Uterus (tissue), 4 donors: ENCODE measurements around the gene TMEM239. TPM values are rescaled to one million over a fixed set of nuclear protein-coding genes. Genes with fewer than 3 reads are reported as not detected.
"Not testable (repeated sequence)": the region's sequence is repeated elsewhere in the genome, so short reads cannot be mapped to it uniquely, and the experiment has no call there.

Experiments
- DNase-seq, 2 donors: peaks; one replicate each; pipeline ENCODE4 v3.0.0-alpha.2; 2019 to 2020
- H3K27ac ChIP-seq, 2 donors: fragments of 200-600 bp; sonication (generic); 1 replicate in 1 of 2; 2 replicates in 1 of 2; pipeline ENCODE4 v1.5.1; 2016 to 2018
- H3K27me3 ChIP-seq, 2 donors: fragments of 200-600 bp; sonication (generic); one replicate each; pipeline ENCODE4 v1.5.1; 2018 to 2019; ENCODE audit warnings: control low read depth in 1 of 2
- H3K36me3 ChIP-seq, 2 donors: fragments of 200-600 bp; sonication (generic); one replicate each; pipeline ENCODE4 v1.5.1; 2019; ENCODE audit warnings: control low read depth in 1 of 2
- H3K4me1 ChIP-seq, 2 donors: fragments of 200-600 bp; sonication (generic); one replicate each; pipeline ENCODE4 v1.5.1; 2018 to 2019; ENCODE audit warnings: control low read depth in 1 of 2
- H3K4me3 ChIP-seq, 2 donors: fragments of 200-600 bp; sonication (generic); 1 replicate in 1 of 2; 2 replicates in 1 of 2; pipeline ENCODE4 v1.5.1; 2018 to 2019; ENCODE audit warnings: mild to moderate bottlenecking in 1 of 2
- H3K9me3 ChIP-seq, 2 donors: fragments of 200-600 bp; sonication (generic); one replicate each; pipeline ENCODE4 v1.5.1; 2019; ENCODE audit warnings: control low read depth in 1 of 2
- CTCF ChIP-seq, 4 experiments: fragments of 200-600 bp in 2 of 4; fragments of 450-650 bp in 2 of 4; sonication (generic) in 2 of 4; IDR thresholded peaks; one replicate each; pipeline ENCODE4 v1.5.1; 2016 to 2019; ENCODE audit warnings: antibody characterized with exemption in 4 of 4, mild to moderate bottlenecking in 2 of 4, moderate library complexity in 1 of 4
- POLR2A ChIP-seq, 2 donors: fragments of 450-650 bp; IDR thresholded peaks; one replicate each; pipeline ENCODE4 v1.6.1; 2016; ENCODE audit warnings: antibody characterized with exemption in 2 of 2, mild to moderate bottlenecking in 1 of 2, moderate library complexity in 1 of 2
- intact Hi-C: fragments of 100-400 bp; cut with DNase I; formaldehyde crosslinking; loops from one replicate; pipeline ENCODE4 v1.15.1; 2023; ENCODE audit warnings: low total_unique reads
- total RNA-seq, 4 donors: library from RNA; depleted of rRNA in 3 of 4; stranded (reverse); fragments of >200 nt in 3 of 4; gene quantifications; one replicate each; pipeline versions ENCODE4 v1.1.0 to v1.2.4, GENCODE V29; 2014 to 2023
- donor health status: DM: yes; HTN: yes; CAD: no.

Gene TMEM239
- total RNA-seq, 4 donors from 2014 or later, result not detected

DNA sequence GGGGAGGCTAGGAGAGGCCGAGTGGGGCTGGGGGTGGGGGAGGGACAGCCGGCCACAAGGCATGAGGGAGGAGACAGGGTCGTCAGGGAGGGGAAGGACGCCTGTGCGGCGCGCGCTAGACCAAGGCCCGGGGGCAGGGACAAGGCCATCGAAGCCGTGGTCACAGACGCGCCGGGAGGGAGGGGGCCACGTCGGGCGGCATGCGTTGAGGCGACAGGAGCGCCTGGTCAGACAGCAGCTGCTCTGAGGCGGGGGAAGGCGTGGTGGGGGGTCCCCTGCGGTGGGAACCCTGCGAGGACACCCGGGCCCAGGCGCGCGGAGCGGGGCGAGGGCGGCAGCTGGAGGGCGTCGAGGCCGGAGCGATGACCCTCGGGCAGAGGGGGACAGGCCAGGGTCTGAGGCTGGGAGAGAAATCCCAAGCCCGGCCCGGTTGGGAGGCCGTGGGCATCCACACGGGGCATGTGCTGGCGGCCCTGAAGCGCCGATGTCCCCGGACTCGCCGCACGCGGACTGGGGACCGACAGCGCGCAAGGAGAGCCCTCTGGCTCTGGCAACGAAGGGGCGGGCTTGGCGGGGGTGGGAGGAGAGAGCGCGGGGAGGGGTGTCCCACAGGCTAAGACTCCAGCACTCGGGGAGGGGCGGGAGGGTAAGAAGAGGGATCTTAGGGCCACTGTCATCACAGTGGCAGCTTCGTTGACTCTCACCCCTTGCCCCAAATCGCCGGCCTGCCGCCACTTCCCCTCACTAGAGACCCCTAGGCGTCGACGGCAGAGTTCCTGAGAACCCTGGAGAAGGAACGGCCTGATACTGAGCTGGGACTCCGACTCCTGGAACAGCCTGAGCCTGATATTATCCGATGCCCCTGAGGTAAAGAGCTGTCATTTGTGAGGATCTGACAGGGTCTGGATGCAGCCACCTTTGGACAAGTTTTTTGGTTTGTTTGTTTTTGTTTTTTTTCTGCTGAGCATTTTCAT, 5.0 kb downstream of the TMEM239 start:
- Histone ChIP-seq H3K36me3 (no peaks in the 10 kb centered on the region), H3K27me3 (no peaks in the 10 kb centered on the region), H3K4me3 (peak overlapping the region; percentile 12 to 27), H3K27ac (peak overlapping the region; percentile 75 to 98), H3K4me1 (no peaks in the 10 kb centered on the region), H3K9me3 (no peaks in the 10 kb centered on the region)
- intact Hi-C loops, result no loop called here
- TF ChIP-seq POLR2A (IDR thresholded peaks at IDR 0.05) (no peak), CTCF (IDR thresholded peaks at IDR 0.05) (no peak)
- DNase-seq, result no peak

- H3K4me1 ChIP-seq, result no peaks in the 10 kb centered on the region
- H3K27ac ChIP-seq, result peak overlapping the region in 1 of 2 donors; percentile 98
- H3K4me3 ChIP-seq, result no peak overlapping the region
- no peaks in the 10 kb centered on the region for H3K9me3 ChIP-seq
- H3K36me3 ChIP-seq, result no peaks in the 10 kb centered on the region
- intact Hi-C loops, result no loop called here
- DNase-seq, result no peak
- no peak for TF ChIP-seq CTCF (IDR thresholded peaks at IDR 0.05)
- TF ChIP-seq POLR2A (IDR thresholded peaks at IDR 0.05), result no peak
- no peaks in the 10 kb centered on the region for H3K27me3 ChIP-seq
Measured at GRCh38 chr20:2822073-2822472, 5.9 kb downstream of the TMEM239 start.

DNA sequence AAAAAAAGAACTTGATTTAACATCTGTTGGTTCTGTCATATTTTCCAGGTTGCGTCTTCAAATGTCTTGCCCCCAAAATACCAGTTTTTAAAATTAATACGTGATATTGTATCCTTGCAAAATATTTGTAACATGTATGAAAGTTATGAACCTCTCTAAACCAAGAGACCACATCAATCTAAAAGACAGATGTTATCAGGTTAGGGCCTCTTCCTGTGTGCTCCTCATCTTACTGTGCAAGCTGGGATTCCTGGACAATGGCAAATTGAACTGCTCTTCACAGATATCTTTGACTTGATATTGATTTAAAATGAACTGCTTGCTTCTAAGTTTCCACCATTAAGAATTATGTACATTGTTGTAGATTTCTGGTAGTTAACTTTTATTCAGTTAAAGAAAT, 9.6 kb downstream of the TMEM239 start:
- Histone ChIP-seq H3K4me1 (no peaks in the 10 kb centered on the region), H3K36me3 (no peaks in the 10 kb centered on the region), H3K27ac (no peak overlapping the region), H3K27me3 (no peaks in the 10 kb centered on the region), H3K4me3 (no peak overlapping the region), H3K9me3 (no peaks in the 10 kb centered on the region)
- intact Hi-C loops, result no loop called here
- TF ChIP-seq CTCF (IDR thresholded peaks at IDR 0.05) (no peak), POLR2A (IDR thresholded peaks at IDR 0.05) (no peak)
- DNase-seq, result no peak

GRCh38 chr20:2826655-2827054, 10.5 kb downstream of the TMEM239 start:
- Histone ChIP-seq H3K9me3 (no peaks in the 10 kb centered on the region), H3K27me3 (no peaks in the 10 kb centered on the region), H3K36me3 (no peaks in the 10 kb centered on the region), H3K4me3 (no peak overlapping the region), H3K4me1 (no peaks in the 10 kb centered on the region), H3K27ac (no peak overlapping the region)
- intact Hi-C loops, result no loop called here
- DNase-seq, result no peak
- TF ChIP-seq CTCF (IDR thresholded peaks at IDR 0.05), result no peak
- no peak for TF ChIP-seq POLR2A (IDR thresholded peaks at IDR 0.05)

- Histone ChIP-seq H3K27ac (no peak overlapping the region), H3K9me3 (no peaks in the 10 kb centered on the region), H3K27me3 (no peaks in the 10 kb centered on the region), H3K36me3 (no peaks in the 10 kb centered on the region), H3K4me1 (no peaks in the 10 kb centered on the region), H3K4me3 (no peak overlapping the region)
- intact Hi-C loops, result no loop called here
- TF ChIP-seq POLR2A (IDR thresholded peaks at IDR 0.05) (no peak), CTCF (IDR thresholded peaks at IDR 0.05) (no peak)
- no peak for DNase-seq
Measured at GRCh38 chr20:2829376-2829775, 13.2 kb downstream of the TMEM239 start.

DNA sequence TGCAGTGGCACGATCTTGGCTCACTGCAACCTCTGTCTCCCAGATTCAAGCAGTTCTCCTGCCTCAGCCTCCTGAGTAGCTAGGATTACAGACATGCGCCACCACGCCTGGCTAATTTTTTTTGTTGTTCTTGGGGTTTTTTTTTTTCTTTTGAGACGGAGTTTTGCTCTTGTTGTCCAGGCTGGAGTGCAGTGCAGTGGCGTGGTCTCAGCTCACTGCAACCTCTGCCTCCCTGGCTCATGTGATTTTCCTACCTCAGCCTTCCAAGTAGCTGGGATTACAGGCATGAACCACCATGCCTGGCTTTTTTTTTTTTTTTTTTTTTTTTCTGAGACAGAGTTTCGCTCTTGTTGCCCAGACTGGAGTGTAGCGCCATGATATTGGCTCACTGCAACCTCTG, 15.0 kb downstream of the TMEM239 start:
- DNase-seq, H3K27me3 ChIP-seq, intact Hi-C loops, H3K36me3 ChIP-seq, H3K4me1 ChIP-seq, H3K4me3 ChIP-seq, H3K9me3 ChIP-seq, H3K27ac ChIP-seq: not testable (repeated sequence)
